SK-N-SH treated with all-trans-retinoic acid at 6 μM for 48 hours (cell line): ENCODE data around the gene TOPBP1.

Experiments
- ATAC-seq: fragments of 200-7000 bp; cut with Tn5 transposase; 3 replicates; pipeline ENCODE4 v1.9.1; 2020; ENCODE audit warnings: mild to moderate bottlenecking, moderate library complexity
- ARNTL ChIP-seq: fragments of 450-650 bp; formaldehyde crosslinking; IDR thresholded peaks from 2 replicates; pipeline ENCODE4 v1.5.0; 2020; ENCODE audit warnings: low read depth, mild to moderate bottlenecking, moderate library complexity, borderline replicate concordance
- CREB5 ChIP-seq: fragments of 250-450 bp; sonication (Bioruptor Pico); IDR thresholded peaks from 2 replicates; pipeline ENCODE4 v1.5.1; 2020; ENCODE audit warnings: low read depth, mild to moderate bottlenecking, moderate library complexity
- CSDC2 ChIP-seq: fragments of 250-450 bp; sonication (Bioruptor Pico); IDR thresholded peaks from 2 replicates; pipeline ENCODE4 v1.5.0; 2020; ENCODE audit warnings: mild to moderate bottlenecking, moderate library complexity
- CSRNP3 ChIP-seq: fragments of 250-450 bp; sonication (Bioruptor Pico); IDR thresholded peaks from 2 replicates; pipeline ENCODE4 v1.5.1; 2021; ENCODE audit warnings: mild to moderate bottlenecking, moderate library complexity
- ESRRG ChIP-seq: fragments of 250-450 bp; sonication (Bioruptor Pico); IDR thresholded peaks from 2 replicates; pipeline ENCODE4 v1.6.1; 2021; ENCODE audit warnings: mild to moderate bottlenecking
- GLIS3 ChIP-seq: fragments of 250-450 bp; sonication (Bioruptor Pico); IDR thresholded peaks from 2 replicates; pipeline ENCODE4 v1.5.0; 2020; ENCODE audit warnings: mild to moderate bottlenecking, moderate library complexity
- PATZ1 ChIP-seq: fragments of 250-450 bp; sonication (Bioruptor Pico); IDR thresholded peaks from 2 replicates; pipeline ENCODE4 v1.8.0; 2020; ENCODE audit warnings: mild to moderate bottlenecking, moderate library complexity, borderline replicate concordance
- PPARA ChIP-seq: fragments of 250-450 bp; sonication (Bioruptor Pico); IDR thresholded peaks from 2 replicates; pipeline ENCODE4 v1.5.0; 2020; ENCODE audit warnings: mild to moderate bottlenecking, borderline replicate concordance
- RARB ChIP-seq: fragments of 250-450 bp; sonication (Bioruptor Pico); IDR thresholded peaks from 2 replicates; pipeline ENCODE4 v1.8.0; 2021; ENCODE audit warnings: mild to moderate bottlenecking, moderate library complexity
- TCF4 ChIP-seq: fragments of 250-450 bp; sonication (Bioruptor Pico); IDR thresholded peaks from 2 replicates; pipeline ENCODE4 v1.8.0; 2021; ENCODE audit warnings: mild to moderate bottlenecking, moderate library complexity, borderline replicate concordance
- TOX ChIP-seq: fragments of 250-450 bp; sonication (Bioruptor Pico); IDR thresholded peaks from 2 replicates; pipeline ENCODE4 v1.8.0; 2021; ENCODE audit warnings: mild to moderate bottlenecking, moderate library complexity, borderline replicate concordance
- TSHZ2 ChIP-seq: fragments of 250-450 bp; sonication (Bioruptor Pico); IDR thresholded peaks from 2 replicates; pipeline ENCODE4 v1.5.0; 2020; ENCODE audit warnings: mild to moderate bottlenecking, moderate library complexity
- ZC3H10 ChIP-seq: fragments of 250-450 bp; sonication (Bioruptor Pico); IDR thresholded peaks from 2 replicates; pipeline ENCODE4 v1.5.1; 2021; ENCODE audit warnings: mild to moderate bottlenecking, moderate library complexity
- ZFP30 ChIP-seq: fragments of 450-650 bp; formaldehyde crosslinking; IDR thresholded peaks from 2 replicates; pipeline ENCODE4 v1.5.0; 2022; ENCODE audit warnings: mild to moderate bottlenecking, moderate library complexity
- ZNF70 ChIP-seq: fragments of 450-650 bp; formaldehyde crosslinking; IDR thresholded peaks from 2 replicates; pipeline ENCODE4 v1.5.0; 2020; ENCODE audit warnings: mild to moderate bottlenecking, moderate library complexity
- ZNF8 ChIP-seq: fragments of 450-650 bp; formaldehyde crosslinking; IDR thresholded peaks from 2 replicates; pipeline ENCODE4 v1.5.0; 2020; ENCODE audit warnings: mild to moderate bottlenecking, moderate library complexity

TOPBP1 gene

GRCh38 chr3:133574260-133574881 is 87.4 kb downstream of the TOPBP1 start:
- TF ChIP-seq ZNF8 (no peak), ARNTL (CRISPR knock-in tag) (peak; percentile 69; the same call in 1 of the 2 replicates)
- peak; percentile 26 for ATAC-seq

GRCh38 chr3:133573629-133574194 is 88.0 kb downstream of the TOPBP1 start, which contains the start of gene CDV3:
CDV3 (plus strand) TSS chr3:133573686; CDS start chr3:133574045, 359 bp downstream.
- no peak; the same call in 2 of the 3 replicates for ATAC-seq
- TF ChIP-seq ZFP30 = no peak
- no peak for TF ChIP-seq CSRNP3 (CRISPR knock-in tag)
- no peak for TF ChIP-seq ZC3H10 (CRISPR knock-in tag)
- no peak for TF ChIP-seq GLIS3 (CRISPR knock-in tag)
- no peak for TF ChIP-seq ESRRG (CRISPR knock-in tag)
- TF ChIP-seq ZNF70 (CRISPR knock-in tag) = no peak
- no peak for TF ChIP-seq CSDC2 (CRISPR knock-in tag)
- no peak for TF ChIP-seq TSHZ2 (CRISPR knock-in tag)
- TF ChIP-seq TCF4 = no peak
- no peak for TF ChIP-seq TOX (CRISPR knock-in tag)
- TF ChIP-seq RARB (CRISPR knock-in tag) = no peak

- ATAC-seq = peak; percentile 92
- TF ChIP-seq PATZ1 (CRISPR knock-in tag) (no peak), ESRRG (CRISPR knock-in tag) (no peak)
Observed at GRCh38 chr3:133573054-133573628, 88.6 kb downstream of the TOPBP1 start.

GRCh38 chr3:133572158-133573053 is 89.3 kb downstream of the TOPBP1 start:
- ATAC-seq = no peak
- no peak for TF ChIP-seq TSHZ2 (CRISPR knock-in tag)
- TF ChIP-seq RARB (CRISPR knock-in tag) = no peak
- TF ChIP-seq ESRRG (CRISPR knock-in tag) = no peak
- TF ChIP-seq CREB5 (CRISPR knock-in tag) = no peak
- TF ChIP-seq PPARA = no peak
- no peak for TF ChIP-seq ARNTL (CRISPR knock-in tag)
- no peak for TF ChIP-seq ZFP30
- no peak for TF ChIP-seq TCF4
- TF ChIP-seq CSDC2 (CRISPR knock-in tag) = no peak
- TF ChIP-seq GLIS3 (CRISPR knock-in tag) = no peak
- TF ChIP-seq, all 23 proteins: peak for 0
